ENCODE data around the gene FANCF.
"Not testable (repeated sequence)": the region's sequence is repeated elsewhere in the genome, so short reads cannot be mapped to it uniquely, and the experiment has no call there.

FANCF gene, protein sequence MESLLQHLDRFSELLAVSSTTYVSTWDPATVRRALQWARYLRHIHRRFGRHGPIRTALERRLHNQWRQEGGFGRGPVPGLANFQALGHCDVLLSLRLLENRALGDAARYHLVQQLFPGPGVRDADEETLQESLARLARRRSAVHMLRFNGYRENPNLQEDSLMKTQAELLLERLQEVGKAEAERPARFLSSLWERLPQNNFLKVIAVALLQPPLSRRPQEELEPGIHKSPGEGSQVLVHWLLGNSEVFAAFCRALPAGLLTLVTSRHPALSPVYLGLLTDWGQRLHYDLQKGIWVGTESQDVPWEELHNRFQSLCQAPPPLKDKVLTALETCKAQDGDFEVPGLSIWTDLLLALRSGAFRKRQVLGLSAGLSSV

DNA sequence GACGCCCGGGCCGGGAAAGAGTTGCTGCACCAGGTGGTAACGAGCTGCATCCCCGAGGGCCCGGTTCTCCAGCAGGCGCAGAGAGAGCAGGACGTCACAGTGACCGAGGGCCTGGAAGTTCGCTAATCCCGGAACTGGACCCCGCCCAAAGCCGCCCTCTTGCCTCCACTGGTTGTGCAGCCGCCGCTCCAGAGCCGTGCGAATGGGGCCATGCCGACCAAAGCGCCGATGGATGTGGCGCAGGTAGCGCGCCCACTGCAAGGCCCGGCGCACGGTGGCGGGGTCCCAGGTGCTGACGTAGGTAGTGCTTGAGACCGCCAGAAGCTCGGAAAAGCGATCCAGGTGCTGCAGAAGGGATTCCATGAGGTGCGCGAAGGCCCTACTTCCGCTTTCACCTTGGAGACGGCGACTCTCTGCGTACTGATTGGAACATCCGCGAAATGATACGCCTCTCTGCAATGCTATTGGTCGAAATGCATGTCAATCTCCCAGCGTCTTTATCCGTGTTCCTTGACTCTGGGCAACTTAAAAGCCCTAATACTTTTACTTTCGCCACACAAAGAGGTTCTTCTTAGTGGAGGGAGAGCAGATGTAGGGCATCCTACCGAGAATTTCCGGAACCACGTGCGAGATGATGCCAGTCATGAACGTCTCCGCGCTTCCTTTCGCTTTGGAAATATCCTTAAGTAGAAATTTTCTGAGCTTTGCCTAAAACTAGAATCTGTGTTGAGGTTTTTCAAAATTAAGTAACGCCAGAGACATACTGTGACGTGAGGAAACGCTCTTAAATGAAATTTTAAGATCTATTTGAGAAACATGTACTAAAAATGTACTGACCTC is at the start of gene FANCF:
FANCF (minus strand) TSS at position 376 of the 840 bp plus-strand sequence; CDS start at position 363, 13 bp downstream.
- DNase-seq, result peak; percentile 83

DNA sequence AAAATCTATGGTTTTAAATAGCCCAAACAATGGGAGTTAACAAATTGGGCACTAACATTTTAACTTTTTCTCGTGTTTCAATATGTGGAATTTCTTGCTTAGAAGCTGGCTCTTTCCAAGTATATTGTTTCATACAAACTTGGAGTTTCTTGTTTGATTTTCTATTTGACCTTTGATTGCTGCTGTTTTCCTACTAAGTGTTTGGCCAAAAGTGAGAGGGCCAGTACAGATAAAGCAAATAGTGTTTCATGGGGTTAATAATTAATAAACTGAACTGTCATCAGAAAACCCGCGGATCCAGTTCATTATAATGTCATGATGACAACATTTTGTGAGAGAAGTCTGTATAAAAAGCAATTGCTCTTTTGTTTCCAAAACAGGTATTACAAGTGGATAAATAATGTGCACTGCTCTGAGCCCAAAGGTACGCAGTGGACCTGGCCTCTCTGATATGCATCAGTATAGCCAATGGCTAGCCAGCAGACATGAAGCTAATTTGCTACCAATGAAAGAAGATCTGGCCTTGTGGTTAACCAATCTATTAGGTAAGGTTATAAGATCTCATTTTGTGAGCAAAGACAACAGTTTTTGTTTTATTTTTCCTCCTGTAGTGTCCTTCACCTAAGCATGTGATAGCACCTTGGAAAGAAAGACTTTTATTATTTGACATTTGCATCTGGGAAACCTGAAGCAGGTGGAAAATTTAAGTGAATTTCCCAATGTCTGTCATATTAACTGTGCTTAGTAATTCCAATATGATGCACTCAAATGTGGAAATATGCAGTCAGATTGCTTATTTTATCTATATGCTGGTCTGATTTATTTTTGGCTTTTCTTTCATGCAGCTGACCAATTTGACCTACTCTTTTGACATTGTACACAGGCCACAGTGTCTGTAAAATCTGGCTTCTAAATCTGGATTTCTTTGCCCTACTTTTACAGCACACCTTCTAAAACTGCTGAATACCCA is 49.1 kb upstream of the FANCF start:
- DNase-seq, result no peak

DNA sequence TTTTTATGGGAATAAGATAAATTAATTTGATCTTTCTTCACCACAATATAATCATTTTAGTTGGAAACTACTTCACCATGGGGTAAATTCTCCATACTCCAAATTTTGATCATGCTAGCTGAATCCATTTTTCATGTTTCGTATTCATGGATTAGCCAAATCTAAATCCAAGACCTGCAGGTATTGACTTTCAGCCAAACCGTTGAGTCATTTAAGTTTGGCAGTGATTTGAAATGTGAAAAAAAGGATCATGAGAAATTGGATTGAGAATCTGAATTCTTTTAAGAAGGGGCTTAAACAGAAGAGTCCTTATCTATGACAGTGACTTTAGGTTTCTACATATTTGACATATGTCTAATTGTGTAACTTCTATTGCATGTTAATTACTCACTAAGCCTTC is 46.1 kb upstream of the FANCF start:
- no peak for DNase-seq

DNA sequence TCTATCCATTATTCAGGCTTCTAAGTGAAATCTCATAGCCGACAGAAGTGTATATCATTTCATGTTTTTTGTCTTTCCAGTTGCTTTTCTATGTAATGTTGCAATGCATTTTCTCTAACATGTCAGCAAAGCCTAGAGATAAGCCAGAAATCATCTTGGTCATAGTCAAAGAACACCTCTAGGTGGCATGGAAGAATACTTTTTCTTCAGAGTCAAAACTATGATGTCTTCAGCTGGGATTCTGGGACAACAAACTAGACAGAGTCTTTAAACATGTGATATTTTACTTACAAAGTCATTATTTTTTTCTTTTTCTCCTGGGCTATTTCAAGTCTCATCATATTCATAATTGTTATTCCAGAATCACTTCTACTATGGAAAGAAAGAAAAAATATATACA is 45.2 kb upstream of the FANCF start:
- DNase-seq, result no peak

DNA sequence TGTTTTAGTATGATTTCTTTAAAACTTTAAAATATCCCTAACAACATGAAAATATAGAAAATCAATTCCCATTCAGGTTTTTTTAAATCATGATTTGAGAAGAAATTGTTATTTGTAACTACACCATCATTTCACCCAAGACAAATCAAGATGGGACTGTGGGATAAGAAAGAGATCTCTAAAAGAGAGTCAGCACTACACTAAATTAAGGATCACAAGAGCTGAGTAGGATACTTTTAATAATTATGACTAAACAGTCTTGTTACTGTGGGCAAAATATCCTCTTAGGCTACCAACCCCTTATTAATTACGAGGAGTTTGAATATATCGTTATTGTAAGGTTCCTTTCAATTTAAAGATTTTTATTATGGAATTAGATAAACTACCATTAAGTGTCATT is 43.7 kb upstream of the FANCF start:
- DNase-seq, result no peak

DNA sequence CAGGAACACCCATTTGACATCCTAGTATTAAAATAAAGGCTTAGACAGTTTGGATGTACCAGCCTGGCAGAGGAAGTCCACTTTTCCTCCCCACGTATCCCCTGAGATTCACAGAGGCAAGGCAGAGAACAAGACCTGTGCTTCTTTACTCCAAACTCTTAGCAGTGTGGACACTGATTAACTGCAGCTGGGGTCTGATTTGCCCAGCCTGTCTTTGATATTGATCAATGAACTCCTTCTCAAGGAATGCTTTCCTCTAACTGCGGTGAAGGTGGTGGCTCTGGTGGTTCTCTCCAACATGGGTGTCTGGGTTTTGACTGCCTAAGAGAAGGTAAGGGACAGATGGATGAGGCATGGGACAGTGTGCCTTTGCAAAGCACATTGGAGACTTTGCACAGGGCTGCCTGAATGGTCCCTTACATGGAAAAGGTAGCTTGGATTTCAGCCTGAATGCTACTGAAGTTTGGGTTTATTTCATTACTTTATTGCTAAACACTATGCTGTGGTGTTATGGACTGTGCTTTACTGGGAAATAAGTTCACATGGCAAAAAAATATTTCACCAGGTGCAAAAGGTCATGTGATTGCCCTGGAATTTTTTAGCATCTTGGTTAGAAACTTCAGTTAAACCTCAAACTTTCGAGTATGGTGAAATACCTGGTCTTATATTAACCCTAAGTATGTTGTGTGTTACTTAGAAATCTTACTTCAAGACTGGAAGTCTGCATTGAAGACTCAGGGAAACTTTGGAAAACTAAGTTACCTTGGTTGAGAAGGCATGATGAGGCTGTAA is 42.6 kb upstream of the FANCF start:
- DNase-seq, result no peak

DNA sequence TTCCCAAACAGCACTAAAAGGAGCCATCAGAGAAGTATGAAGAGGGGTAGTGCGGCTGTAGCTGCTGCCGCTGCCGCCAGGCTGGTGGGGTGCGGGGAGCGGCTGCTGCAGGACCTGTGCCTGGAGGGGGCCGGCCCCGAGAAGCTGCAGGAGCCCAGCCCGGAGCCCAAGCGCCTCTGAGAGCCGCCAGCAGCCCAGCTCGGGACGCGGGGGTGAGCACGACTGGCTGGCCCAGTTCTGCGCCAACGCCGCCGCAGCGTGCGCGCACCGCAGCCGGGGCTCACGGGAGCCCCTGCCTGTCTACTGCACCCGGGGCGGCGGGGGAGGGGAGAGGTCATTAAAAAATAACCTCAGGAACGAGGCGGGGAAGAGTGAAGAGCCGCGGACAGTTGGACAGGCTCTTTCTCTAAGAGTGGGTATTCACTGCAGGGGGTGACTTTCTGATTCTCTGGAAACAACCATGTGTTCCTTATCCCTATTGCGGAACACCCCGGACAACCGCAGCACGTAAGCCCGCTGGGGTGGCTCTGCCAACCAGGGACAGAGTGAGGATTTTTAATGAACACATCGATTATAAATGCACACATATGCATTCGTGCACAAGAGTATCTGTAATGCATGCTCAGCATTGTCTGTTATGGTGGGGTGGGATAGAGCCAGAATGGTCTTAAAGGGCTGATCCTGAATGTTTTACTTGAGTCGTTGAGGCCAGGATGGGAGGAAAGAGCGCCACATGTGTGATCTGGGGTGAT is 41.2 kb upstream of the FANCF start:
- no peak for DNase-seq

DNA sequence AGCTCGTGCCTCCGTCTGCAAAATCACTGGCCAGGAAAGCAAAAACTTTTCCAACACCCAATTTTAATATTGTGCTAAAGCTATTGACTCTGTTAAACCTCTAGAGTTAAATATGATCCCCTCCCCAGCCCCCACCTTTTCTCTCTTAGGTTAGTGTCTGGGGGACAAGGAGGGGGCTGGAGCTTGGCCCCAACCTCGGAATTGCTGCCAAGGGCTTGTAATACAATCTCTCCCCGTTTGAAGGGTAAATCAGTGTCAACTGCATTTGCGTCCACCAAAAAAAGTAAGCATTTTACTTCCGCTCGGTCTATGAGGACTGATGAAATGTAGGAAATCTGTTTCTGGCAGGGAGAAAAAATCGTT is 40.7 kb upstream of the FANCF start, which contains the start of gene GAS2:
GAS2 (plus strand) TSS at position 287 of the 363 bp plus-strand sequence. CDS start 8,259 bp downstream, outside the sequence.
- DNase-seq, result no peak

DNA sequence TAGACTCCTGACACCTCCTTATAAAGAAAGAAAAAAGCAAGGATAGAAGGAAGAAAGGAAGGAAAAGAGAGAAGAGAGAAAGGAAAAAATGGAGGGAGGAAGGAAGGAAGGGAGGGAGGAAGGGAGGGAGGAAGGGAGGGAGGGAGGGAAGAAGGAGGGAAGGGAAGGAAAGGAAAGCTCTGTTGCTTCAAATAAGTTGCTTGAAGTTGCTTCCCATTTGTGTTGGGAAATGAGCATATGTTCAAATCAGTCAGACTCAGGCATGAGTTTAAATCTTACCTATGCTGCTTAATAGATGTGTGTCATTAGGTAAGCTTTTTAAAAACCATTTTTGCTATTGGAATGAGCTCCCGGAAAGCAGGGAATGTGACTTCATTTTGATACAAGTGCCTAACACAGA is 34.2 kb upstream of the FANCF start:
- DNase-seq, result no peak

DNA sequence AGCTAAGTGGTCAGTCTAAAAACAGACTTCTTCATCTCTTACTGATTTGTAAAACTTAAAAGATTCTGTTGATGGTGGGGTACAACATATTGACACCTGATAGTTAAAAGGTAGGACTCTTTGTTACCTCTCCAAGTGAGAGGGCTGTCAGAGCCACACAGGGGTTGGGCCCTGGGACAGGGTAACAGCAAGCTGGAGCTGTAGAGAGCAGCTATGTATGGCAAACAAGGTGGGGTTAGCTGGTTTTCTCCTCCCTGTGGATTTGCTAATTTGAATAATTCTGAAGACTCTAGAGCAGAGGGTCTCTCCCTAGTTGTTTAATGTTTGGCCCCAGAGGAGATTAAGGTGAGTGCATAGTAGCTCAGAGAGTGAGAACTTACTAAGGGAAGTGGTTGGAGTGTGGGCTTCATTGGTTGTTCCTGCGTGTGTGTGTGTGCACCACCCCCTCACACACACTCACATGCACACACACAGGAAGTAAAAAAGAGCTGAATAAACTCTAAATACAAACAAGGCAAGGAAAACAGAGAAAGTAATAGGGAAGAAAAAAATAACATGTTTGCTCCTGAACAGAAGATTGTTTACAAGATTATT is 31.6 kb upstream of the FANCF start:
- no peak for DNase-seq

DNA sequence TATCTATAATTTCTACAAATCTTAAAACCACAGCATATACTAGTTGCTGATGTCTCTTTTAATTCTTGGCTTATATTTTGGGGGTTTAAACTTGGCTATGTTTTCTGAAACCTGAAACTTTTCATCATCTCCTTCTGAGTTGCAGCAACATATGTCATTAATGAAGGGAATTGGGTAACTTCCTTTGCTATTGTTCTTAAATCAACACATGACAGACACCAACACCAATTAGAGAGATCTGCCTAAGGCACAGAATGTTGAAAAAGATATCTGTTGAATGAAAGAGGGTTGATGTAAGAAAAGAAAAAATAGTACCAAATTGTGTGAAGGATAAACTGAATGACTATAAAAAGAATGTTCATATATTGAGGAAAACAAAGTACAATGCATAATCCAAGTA is 30.5 kb upstream of the FANCF start:
- DNase-seq, result no peak

DNA sequence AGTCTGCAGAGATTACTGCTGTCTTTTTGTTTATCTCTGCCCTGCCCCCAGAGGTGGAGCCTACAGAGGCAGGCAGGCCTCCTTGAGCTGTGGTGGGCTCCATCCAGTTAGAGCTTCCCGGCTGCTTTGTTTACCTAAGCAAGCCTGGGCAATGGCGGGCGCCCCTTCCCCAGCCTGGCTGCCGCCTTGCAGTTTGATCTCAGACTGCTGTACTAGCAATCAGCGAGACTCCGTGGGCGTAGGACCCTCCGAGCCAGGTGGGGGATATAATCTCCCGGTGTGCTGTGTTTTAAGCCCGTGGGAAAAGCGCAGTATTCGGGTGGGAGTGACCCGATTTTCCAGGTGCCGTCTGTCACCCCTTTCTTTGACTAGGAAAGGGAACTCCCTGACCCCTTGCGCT is 26.7 kb upstream of the FANCF start:
- DNase-seq, result not testable (repeated sequence)

DNA sequence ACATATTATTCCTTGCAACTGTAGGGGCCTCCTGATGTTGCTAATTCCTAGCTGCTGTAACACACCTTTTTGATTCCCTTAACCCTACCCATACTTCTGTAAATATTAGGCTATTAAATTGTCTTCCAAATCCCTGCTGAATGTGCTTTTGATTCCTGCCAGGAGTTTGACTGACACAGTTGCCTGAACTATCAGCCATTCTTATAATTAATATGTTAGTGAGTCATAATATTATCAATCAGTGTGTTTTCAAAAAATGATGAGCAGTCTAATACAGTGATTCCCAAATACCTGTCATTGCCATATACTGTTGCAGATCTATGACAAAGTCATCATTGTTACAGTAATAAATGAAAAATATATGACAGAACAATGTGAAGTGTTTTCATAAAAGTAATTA is 15.9 kb upstream of the FANCF start:
- no peak for DNase-seq

DNA sequence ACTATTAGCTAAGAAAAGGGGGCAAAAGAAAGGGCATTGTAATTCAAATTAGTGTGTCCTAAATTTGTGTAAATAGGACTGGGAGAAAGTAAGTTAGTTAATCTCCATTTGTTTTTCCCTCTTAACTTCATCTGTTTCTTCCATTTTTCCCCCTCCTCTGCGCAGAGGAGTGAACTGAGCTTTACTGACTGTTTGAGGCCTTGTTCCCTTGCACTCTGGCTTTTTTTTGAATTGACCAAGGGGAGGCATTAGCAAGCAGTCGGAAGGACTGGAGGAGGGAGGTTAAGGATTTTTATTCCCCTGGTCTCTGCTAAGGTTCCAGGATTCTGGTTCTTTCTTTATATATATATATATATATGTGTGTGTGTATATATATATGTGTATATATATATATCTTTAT is 15.2 kb upstream of the FANCF start:
- no peak for DNase-seq

DNA sequence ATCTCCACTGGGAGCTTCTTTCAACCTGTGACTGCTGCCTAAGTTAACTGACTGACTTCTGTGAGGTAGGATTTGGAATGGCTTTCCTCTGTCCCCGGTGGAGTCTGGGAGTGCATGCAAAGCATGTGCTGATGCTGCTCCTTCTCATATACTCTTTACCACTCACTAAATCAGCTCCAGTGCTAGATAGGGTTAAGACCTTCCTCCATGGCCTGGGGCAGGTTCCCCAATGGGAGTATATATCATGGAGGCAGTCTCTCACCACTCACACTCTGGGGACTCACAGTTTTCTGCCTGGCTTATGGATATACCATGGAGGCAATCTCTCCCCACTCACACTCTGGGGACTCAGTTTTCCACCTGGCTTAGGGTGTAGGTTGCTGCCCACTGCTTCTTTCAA is 10.1 kb upstream of the FANCF start:
- no peak for DNase-seq

DNA sequence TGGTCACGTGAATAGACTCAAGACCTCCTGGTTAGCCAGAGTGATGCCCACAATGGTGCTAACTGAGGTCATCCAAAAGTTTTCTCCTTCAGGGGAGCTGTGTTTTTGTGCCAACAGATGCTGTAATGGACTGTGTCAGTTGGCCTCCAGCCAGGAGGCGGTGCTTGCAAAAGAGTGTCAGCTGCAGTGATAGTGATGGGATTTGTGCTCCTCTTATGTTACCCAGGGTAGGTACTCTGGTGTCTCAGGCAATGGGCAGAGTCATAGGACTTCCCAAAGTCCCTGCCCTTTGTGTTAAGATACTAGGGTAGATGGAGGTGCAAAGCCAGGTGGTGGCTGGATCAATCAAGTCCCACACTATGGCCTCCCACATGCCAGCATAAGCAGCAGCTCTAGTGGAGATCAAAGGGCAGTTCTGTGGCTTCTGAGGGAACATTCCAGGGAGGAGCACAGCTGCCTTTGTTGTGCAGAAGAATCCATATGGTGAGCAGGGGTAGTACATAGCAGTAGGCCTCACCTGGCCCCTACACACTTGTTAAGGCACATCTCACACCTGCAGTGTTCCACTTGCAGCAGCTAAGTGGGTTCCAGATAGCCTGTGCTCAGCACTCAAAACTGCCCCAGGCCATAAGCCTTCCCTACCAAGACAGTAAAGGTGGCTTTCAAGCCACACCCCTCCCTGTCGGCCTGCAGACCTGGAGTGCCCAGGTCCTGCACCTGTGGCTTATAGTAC is 9.4 kb upstream of the FANCF start:
- DNase-seq, result no peak

DNA sequence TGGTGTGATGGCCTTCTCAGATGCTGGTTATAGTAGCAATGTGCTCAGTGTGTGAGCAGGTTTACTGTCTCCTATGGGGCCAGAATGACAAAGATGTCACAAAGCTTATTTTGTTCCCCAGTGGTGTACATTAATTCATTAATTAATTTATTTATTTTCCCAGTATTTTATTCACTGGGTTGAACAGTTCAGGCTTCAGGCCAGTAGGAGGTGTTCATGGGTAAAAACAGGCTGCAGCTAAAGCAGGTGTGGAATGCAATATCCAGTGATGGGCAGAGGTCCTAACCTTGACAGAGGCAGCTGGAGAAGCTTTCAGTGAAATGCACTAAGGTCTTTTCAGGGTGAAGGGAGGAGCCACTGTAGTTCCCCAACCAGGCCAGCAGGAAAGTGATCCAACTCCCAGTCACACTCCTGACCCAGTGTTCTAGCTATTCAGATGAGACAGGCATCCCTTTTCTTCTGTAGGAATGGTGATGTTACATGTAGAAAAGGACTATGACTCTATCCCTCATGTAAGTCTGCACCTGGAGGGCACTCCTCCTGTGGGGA is 7.8 kb upstream of the FANCF start:
- DNase-seq, result no peak

DNA sequence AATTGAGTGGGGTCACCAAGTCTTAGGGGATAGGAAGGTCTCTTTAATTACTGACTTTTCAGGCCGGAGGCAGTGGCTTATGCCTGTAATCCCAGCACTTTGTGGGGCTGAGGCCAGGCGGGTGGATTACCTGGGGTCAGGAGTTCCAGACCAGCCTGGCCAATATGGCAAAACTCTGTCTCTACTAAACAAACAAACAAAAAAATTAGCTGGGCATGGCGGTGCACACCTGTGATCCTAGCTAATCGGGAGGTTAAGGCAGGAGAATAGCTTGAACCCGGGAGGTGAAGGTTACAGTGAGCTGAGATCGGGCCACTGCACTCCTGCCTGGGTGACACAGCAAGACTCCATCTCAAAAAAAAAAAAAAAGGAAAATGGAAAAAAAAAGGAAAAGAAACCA is 1.8 kb upstream of the FANCF start:
- no peak for DNase-seq

DNA sequence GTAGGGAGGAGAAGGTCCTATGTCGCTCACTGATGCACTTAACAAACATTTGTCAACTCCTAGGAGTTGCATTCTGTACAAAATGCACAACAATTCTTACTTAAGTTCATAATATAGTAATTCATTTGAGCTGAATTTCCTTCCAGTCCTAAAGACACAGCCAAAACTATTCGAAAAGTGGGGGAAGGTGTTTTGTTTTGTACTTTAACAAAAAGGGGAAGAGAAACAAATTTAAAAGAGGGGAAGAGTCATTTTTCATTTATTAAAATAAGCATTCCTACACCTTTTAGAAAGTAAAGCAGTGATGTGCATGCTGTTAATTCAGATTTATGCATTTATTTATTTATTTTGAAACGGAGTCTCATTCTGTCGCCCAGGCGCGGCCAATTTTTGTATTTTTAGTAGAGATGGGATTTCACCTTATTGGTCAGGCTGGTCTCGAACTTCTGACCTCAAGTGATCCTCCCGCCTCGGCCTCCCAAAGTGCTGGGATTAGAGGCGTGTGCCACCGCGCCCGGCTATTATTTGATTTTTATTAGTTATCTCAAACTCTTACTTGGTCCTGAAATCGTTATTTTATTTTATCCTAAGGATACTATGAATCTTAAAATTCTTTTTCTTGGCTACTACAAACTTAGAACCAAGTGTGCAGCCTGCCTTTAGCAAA is 1.1 kb upstream of the FANCF start:
- DNase-seq, result no peak
